HFFc6 (cell line): ENCODE results near the gene TEX12. TPM values are rescaled to one million over a fixed set of nuclear protein-coding genes. Genes with fewer than 3 reads are reported as not detected.
"Not testable (repeated sequence)": the region's sequence is repeated elsewhere in the genome, so short reads cannot be mapped to it uniquely, and the experiment has no call there.

ENCODE experiments used
- DNase-seq: peaks from one replicate; pipeline ENCODE4 v3.0.0-alpha.2; 2018
- H3K27ac Mint-ChIP-seq: 2 replicates; pipeline ENCODE4 v1.8.0; 2020; ENCODE audit warnings: mild to moderate bottlenecking, mixed read lengths
- H3K27me3 Mint-ChIP-seq: 2 replicates; pipeline ENCODE4 v1.8.0; 2021; ENCODE audit warnings: mild to moderate bottlenecking, moderate library complexity, mixed read lengths; ENCODE audit not compliant: insufficient read depth
- H3K36me3 Mint-ChIP-seq: 2 replicates; pipeline ENCODE4 v1.8.0; 2021; ENCODE audit warnings: low read depth, mixed read lengths
- H3K4me1 Mint-ChIP-seq: 2 replicates; pipeline ENCODE4 v1.8.0; 2020; ENCODE audit warnings: low read depth, mixed read lengths
- H3K4me3 Mint-ChIP-seq: 2 replicates; pipeline ENCODE4 v1.8.0; 2020; ENCODE audit warnings: mild to moderate bottlenecking, moderate library complexity, mixed read lengths
- H3K9me3 Mint-ChIP-seq: 2 replicates; pipeline ENCODE4 v1.8.0; 2020; ENCODE audit warnings: mild to moderate bottlenecking, mixed read lengths
- total RNA-seq, 6 experiments: library from RNA; stranded (reverse); fragmentation: NEBNext Ultra II Directional; extraction: Animal tissue kit (Norgen Biotek cat#: 25700); gene quantifications; 2 replicates in 1 of 6; 3 replicates in 5 of 6; pipeline ENCODE4 v1.2.3, GENCODE V29; 2021
- TF ChIP-seq, protein P1 (sequence below): fragments of 200-600 bp; sonication (generic); IDR thresholded peaks from 2 replicates; pipeline ENCODE4 v1.5.0; 2021; ENCODE audit warnings: antibody characterized with exemption, mild to moderate bottlenecking

Gene TEX12
- total RNA-seq, 6 experiments from 2014 or later = not detected

DNA sequence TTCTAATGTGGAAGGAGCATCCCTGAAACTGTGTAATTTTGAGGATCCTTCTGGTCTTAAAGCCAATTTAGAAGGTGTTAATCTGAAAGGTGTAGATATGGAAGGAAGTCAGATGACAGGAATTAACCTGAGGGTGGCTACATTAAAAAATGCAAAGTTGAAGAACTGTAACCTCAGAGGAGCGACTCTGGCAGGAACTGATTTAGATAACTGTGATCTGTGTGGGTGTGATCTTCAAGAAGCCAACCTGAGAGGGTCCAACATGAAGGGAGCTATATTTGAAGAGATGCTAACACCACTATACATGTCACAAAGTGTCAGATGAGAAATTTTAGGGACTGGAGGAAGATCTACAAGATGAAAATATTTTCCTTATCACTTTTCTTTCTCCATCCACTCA is 15.7 kb downstream of the TEX12 start:
- Mint-ChIP-seq H3K27me3 (peaks cover 4% of the 10 kb centered on the region; the same call in 1 of the 2 replicates), H3K4me3 (no peak overlapping the region), H3K36me3 (peaks cover 5% of the 10 kb centered on the region; the same call in 1 of the 2 replicates), H3K27ac (no peak overlapping the region), H3K4me1 (no peaks in the 10 kb centered on the region), H3K9me3 (no peaks in the 10 kb centered on the region)
- no peak for DNase-seq
- TF ChIP-seq, protein P1, sequence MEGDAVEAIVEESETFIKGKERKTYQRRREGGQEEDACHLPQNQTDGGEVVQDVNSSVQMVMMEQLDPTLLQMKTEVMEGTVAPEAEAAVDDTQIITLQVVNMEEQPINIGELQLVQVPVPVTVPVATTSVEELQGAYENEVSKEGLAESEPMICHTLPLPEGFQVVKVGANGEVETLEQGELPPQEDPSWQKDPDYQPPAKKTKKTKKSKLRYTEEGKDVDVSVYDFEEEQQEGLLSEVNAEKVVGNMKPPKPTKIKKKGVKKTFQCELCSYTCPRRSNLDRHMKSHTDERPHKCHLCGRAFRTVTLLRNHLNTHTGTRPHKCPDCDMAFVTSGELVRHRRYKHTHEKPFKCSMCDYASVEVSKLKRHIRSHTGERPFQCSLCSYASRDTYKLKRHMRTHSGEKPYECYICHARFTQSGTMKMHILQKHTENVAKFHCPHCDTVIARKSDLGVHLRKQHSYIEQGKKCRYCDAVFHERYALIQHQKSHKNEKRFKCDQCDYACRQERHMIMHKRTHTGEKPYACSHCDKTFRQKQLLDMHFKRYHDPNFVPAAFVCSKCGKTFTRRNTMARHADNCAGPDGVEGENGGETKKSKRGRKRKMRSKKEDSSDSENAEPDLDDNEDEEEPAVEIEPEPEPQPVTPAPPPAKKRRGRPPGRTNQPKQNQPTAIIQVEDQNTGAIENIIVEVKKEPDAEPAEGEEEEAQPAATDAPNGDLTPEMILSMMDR = no peak

GRCh38 chr11:112185883-112186282 is 18.7 kb downstream of the TEX12 start:
- no peak overlapping the region for H3K4me3 Mint-ChIP-seq
- no peaks in the 10 kb centered on the region for H3K9me3 Mint-ChIP-seq
- H3K27me3 Mint-ChIP-seq = peaks cover 4% of the 10 kb centered on the region; the same call in 1 of the 2 replicates
- H3K27ac Mint-ChIP-seq = no peak overlapping the region
- no peaks in the 10 kb centered on the region for H3K4me1 Mint-ChIP-seq
- DNase-seq = no peak
- H3K36me3 Mint-ChIP-seq = peaks cover 5% of the 10 kb centered on the region; the same call in 1 of the 2 replicates
- TF ChIP-seq, protein P1 = no peak

DNA sequence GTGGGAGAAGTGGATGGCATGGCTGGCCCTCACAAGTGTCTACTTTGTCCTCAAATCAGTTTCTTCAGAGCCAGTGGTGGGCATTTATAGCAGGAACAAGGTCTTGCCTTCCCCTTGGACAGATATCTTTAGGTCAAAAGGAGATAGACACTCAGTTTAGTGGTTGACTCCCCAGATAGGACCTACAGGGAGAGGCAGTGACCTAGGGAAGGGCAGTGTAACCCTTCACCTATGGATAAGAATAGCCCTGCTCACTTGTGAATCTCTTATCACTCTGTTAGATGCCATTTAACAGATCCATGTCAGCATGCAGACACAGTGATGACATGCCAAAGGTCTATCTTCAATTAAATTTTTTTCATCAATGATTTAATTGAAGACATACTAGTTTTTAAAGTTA is 19.1 kb downstream of the TEX12 start:
- Mint-ChIP-seq H3K9me3 (no peaks in the 10 kb centered on the region), H3K4me1 (no peaks in the 10 kb centered on the region), H3K27me3 (peaks cover 4% of the 10 kb centered on the region; the same call in 1 of the 2 replicates), H3K4me3 (no peak overlapping the region), H3K36me3 (peaks cover 5% of the 10 kb centered on the region; the same call in 1 of the 2 replicates), H3K27ac (no peak overlapping the region)
- no peak for DNase-seq
- TF ChIP-seq, protein P1 = no peak

- not testable (repeated sequence) for H3K9me3 Mint-ChIP-seq, H3K27me3 Mint-ChIP-seq, H3K27ac Mint-ChIP-seq, H3K36me3 Mint-ChIP-seq, H3K4me3 Mint-ChIP-seq, DNase-seq
- peaks cover 11% of the 10 kb centered on the region for H3K4me1 Mint-ChIP-seq
Measured at GRCh38 chr11:112195113-112195512, 27.9 kb downstream of the TEX12 start.

DNA sequence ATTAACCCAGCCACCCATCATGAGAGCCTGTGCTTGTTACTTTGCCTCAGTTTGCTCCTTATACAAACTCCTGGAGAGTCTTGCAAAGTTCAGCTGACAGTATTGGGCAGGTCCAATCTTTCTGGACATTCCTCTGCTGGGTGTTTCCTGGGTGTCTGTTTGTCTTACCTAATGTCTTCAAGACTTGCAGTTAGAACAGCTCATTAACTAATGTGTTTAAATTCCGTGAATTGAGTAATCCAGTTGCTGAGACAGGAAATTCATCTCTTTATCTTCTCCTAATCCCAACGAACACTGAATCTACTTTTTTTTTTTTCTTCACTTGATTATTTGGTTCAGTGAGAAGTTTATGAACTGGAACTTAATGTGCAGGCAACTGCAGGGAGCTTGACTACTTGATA is 28.8 kb downstream of the TEX12 start:
- Mint-ChIP-seq H3K27me3 (peaks cover 2% of the 10 kb centered on the region; the same call in 1 of the 2 replicates), H3K9me3 (no peaks in the 10 kb centered on the region), H3K36me3 (no peaks in the 10 kb centered on the region), H3K27ac (peak overlapping the region; percentile 12), H3K4me3 (peak overlapping the region; percentile 67), H3K4me1 (peaks cover 11% of the 10 kb centered on the region)
- TF ChIP-seq, protein P1 = no peak
- DNase-seq = no peak

GRCh38 chr11:112196519-112197087 is 29.4 kb downstream of the TEX12 start:
- Mint-ChIP-seq H3K27me3 (peaks cover 2% of the 10 kb centered on the region; the same call in 1 of the 2 replicates), H3K27ac (no peak overlapping the region), H3K9me3 (no peaks in the 10 kb centered on the region), H3K36me3 (no peaks in the 10 kb centered on the region), H3K4me1 (peaks cover 11% of the 10 kb centered on the region), H3K4me3 (no peak overlapping the region)
- TF ChIP-seq, protein P1 = no peak
- DNase-seq = no peak

DNA sequence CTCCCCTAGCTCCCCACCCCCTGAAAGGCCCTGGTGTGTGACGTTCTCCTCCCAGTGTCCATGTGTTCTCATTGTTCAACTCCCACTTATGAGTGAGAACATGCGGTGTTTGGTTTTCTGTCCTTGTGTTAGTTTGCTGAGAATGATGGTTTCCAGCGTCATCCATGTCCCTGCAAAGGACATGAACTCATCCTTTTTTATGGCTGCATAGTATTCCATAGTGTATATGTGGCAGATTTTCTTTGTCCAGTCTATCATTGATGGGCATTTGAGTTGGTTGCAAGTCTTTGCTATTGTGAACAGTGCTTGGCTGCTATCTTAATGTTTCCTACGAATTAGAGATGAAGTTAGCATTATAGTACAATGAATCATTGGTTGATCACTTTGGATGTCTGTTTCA is 31.9 kb downstream of the TEX12 start:
- not testable (repeated sequence) for H3K27ac Mint-ChIP-seq, H3K27me3 Mint-ChIP-seq, DNase-seq, H3K9me3 Mint-ChIP-seq, H3K4me3 Mint-ChIP-seq, H3K36me3 Mint-ChIP-seq
- H3K4me1 Mint-ChIP-seq = peaks cover 11% of the 10 kb centered on the region
